ENCODE data around the gene HOXD11.

HOXD11 gene

GRCh38 chr2:176094349-176094748 lies 12.7 kb upstream of the HOXD11 start:
- DNase-seq, result no peak

GRCh38 chr2:176095421-176095820 lies 11.7 kb upstream of the HOXD11 start:
- no peak for DNase-seq

GRCh38 chr2:176096243-176096985 lies 10.7 kb upstream of the HOXD11 start:
- no peak for DNase-seq

GRCh38 chr2:176096986-176097819 lies 9.9 kb upstream of the HOXD11 start:
- peak; percentile 66 for DNase-seq

- no peak for DNase-seq
These were observed 9.2 kb upstream of the HOXD11 start for GRCh38 chr2:176097820-176098365.

DNA sequence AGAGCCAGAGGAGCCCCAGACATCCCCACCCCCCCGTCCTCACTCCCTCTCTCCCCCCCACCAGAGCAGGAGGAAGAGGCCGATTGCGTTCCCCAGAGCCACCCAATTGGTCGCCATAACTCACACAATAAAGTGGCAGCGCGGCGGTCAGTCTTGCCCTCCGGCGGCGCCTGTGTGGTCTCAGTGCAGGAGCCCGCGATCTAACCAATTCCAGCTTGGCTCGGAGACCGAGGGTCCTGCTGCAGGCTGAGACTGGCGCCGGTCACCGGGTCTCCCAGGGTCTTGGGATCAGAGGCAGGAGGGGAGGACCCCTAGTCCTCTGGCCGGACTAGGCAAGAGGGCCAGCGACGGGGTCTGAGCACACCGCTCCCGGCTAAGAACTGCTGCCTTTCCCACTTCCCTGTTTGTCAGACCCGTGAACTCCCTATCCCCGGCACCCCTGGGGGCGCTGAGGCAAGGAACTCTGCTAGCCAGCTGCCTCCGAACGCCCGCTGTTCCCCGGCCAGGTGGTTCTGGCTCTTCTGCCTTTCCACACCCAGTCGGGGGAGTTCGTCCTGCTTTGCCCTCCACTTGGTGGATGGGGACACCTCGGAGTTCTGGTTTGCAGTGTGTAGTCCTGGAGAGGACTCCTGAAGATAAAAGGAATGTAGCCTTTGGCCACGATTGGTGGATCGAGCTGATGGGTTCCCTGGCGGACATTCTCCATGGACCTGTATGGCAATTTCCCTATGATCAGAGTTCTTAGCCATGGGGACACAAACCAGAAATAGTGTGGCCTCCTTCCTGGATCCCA lies 8.5 kb upstream of the HOXD11 start:
- no peak for DNase-seq

DNA sequence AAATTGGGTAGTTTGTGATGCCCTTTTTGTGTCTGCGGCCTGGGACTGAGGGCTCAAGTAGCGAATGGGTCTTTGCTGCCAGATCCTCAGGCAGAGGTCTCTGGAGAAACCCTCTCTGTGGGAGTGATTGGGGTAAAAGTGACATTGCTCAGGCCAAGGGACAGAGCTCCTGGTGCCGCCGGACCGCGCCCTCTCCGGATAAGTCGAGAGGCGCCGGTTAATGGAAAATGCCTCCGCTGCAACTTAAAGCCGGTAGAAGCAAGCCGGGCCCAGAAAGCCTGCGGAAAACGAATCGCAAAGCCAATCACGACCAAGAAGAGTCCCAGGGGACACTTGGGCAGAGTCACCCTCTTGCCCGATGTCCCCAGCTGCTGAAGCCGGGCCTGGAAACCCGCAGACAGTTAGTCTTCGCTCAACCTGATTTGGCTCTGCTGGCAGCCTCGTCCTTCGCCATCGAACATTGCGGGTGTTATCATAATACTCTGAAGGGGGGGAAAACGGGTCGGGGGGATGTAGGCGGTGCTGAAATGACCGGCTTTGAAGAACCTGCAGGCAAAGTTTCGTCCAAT lies 7.8 kb upstream of the HOXD11 start:
- no peak for DNase-seq

DNA sequence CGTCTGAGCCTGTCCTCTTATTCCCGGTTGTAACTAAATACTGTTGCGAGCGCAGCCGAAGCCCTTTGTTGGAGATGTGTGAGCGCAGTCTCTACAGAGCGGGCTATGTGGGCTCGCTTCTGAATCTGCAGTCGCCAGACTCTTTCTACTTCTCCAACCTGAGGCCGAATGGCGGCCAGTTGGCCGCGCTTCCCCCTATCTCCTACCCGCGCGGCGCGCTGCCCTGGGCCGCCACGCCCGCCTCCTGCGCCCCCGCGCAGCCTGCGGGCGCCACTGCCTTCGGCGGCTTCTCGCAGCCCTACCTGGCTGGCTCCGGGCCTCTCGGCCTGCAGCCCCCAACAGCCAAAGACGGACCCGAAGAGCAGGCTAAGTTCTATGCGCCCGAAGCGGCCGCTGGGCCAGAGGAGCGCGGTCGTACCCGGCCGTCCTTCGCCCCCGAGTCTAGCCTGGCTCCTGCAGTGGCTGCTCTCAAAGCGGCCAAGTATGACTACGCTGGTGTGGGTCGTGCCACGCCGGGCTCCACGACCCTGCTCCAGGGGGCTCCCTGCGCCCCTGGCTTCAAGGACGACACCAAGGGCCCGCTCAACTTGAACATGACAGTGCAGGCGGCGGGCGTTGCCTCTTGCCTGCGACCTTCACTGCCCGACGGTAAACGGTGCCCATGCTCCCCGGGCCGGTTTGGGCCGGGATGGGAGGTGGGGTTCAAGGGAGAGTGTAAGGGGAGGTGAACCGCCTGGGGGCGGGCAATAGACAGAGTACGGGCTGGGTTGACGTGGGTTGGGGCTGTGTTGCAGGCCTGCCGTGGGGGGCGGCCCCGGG lies 7.1 kb upstream of the HOXD11 start, which contains the start of gene HOXD12:
Gene HOXD12 (plus strand): TSS at position 68 of the 819 bp plus-strand sequence. CDS start 7 bp downstream, at position 75.
- no peak for DNase-seq

GRCh38 chr2:176100547-176101140 lies 6.4 kb upstream of the HOXD11 start:
- DNase-seq, result no peak

- no peak for DNase-seq
These were observed 5.8 kb upstream of the HOXD11 start for GRCh38 chr2:176101216-176101830.

- no peak for DNase-seq
These were observed 5.2 kb upstream of the HOXD11 start for GRCh38 chr2:176101842-176102241.

GRCh38 chr2:176102309-176102866 lies 4.7 kb upstream of the HOXD11 start:
- DNase-seq, result no peak

DNA sequence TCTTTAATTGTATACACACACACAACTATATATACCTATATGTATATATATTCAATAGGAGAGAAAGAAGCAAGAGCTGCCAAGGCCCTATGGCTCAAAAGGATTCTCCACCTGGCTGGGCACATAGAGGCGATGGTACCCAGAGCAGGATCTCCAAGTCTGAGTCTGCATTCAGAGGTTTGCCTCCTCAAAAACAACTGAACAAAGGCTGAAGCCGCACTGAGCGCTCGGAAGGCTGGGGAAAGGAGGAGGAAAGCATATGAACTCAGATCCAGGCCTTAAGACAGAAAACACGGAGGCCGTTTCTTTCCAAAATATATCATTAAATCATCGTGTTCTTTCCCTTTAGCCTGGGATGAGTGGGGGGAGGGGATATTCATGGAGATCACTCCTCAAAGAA lies 3.9 kb upstream of the HOXD11 start:
- no peak for DNase-seq

GRCh38 chr2:176103742-176104315 lies 3.3 kb upstream of the HOXD11 start:
- DNase-seq, result no peak

DNA sequence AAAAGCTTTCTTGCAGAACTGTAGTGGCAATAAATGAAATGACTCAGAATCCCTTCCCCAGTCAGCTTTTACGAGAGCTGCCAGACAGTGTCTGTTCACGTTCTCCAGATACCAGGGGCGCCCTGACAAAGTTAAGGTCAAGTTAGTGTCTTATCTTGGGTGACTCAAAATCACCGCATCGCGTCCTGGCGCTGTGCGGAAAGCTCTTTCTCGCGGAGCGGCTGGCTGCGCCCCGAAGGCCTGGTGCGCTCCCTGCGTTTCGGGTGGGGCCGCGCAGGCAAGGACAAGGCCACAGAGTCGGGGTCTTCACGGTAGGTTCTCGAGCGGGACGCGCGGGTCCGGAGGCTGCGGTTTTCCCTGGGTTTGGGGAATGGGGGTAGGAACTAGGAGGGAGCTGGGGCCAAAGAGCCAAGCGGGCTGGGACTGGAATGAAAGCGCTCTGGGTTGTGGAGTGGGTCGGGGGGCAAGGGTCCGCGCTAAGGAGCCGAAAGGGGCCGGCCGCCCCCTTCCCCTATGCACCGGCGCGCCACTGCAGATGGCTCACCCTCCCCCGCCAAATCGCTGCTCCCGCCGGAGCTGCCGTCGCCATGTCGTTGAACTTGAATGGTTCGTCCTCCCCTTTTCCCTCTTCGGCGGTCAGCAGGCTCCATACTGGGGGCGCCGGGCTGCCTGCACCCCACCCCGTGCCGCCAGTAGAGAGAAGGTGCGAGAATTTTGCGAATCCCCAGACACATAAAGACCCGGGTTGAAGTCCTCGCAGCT lies 2.6 kb upstream of the HOXD11 start:
- DNase-seq, result peak; percentile 83

- DNase-seq, result no peak
These were observed 1.9 kb upstream of the HOXD11 start for GRCh38 chr2:176105078-176105729.

DNA sequence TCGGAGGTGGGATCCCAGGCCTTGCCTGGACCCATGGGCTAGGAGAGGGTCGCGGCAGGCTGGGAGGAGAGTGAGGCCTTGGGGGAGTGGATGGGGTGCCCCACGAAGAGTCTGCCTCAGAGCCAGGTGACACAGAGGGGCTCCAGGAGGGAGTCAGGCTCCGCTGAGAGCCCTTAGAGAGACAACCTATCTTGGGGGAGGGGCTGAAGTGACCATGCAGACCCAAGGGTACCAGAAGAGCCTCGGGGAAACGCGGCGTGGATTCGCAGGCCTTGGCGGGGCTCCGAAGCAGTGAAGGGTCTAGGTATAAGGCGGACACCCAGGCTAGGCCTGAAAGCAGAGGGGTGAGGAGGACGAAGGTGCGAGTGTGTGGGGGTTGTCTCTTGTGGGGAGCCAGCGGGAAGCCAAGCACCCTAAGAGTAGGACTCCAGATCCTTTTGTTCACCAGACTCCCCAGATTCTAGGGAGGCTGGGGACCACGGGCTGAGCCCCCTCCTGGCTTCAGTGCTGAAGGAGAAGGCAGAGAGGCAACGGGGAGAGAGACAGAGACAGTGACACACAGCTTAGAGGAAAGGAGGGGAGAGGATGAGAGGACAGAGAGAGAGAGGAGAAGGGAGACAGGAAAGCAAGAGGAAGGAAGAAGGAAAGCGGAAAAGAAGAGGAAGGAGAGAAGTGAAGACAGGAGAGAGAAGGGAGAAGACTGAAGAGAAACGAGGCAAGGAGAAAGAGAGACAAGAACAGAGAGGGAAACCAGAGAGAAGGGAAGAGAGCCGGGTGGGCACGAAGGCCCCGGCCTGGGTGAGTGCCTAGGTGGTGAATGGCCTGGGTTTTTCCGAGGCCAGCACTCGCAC lies 1.1 kb upstream of the HOXD11 start:
- DNase-seq, result no peak

GRCh38 chr2:176107731-176108181 lies 676 bp downstream of the HOXD11 start:
- DNase-seq, result no peak

Measured in fibroblast of skin of right quadriceps (primary cell).